CD4-positive, alpha-beta T cell treated with Interleukin-17A for 4 hours (primary cell): Measurements from ENCODE around the gene SNX6.
"Not testable (repeated sequence)": the region's sequence is repeated elsewhere in the genome, so short reads cannot be mapped to it uniquely, and the experiment has no call there.

ENCODE experiments used
- DNase-seq: peaks from one replicate; pipeline ENCODE4 v3.0.0-alpha.2; 2020; ENCODE audit warnings: mixed read lengths

The SNX6 gene

DNA sequence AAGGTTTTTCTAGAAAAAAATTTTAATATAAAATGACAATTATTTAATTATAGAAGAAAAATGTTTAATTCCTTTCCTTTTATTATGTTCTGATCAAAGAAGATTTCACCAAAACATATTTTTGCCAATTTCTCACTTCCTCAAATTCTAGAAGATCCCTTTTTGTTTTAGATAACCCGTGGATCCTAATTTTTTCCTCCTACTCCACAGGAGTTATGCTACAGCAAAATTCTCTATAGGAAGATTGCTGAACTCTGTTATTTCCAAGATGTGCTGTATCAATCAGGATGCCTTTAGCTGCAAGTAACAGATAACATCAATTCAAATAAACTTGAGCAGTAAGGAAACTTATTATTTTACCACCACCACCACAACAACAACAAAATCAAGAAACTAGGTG is 3.8 kb upstream of the SNX6 start:
- no peak for DNase-seq

DNA sequence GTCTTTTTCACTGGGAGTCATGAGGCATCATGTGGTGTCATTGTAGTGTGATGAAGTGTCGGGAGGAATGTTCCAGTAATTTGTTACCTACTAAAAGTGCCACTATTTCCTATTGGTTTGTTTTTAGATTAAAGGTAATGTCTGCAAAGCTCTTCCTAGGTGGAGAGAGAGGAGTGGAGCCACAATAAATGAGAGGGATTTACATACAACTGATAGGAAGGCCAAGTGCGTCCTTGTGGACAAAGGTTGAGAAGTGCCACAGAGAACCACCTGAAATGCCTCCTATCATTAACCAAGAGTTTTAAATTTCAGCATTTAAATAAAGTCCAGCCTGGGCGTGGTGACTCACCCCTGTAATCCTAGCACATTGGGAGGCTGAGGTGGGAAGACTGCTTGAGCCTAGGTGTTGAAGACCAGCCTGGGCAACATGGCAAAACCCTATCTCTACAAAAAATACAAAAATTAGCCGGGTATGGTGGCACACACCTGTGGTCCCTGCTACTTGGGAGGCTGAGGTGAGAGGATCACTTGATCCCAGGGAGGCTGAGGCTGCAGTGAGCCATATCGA is 2.5 kb upstream of the SNX6 start:
- no peak for DNase-seq

DNA sequence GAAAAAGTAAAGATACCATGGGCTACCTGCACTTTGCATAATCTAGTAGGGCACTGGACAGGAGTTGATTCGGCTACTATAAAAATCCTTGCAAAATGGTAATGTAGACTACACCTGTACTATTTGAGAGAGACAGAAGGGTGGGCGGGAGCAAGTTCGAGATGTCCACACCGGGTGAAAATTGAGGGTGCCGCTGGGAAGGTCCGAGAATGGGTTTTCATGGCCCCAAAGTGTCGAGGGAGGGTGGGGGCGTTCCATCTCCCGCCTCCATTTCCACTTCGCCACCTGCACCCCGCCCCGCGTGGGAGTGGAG is 648 bp downstream of the SNX6 start:
- no peak for DNase-seq

DNA sequence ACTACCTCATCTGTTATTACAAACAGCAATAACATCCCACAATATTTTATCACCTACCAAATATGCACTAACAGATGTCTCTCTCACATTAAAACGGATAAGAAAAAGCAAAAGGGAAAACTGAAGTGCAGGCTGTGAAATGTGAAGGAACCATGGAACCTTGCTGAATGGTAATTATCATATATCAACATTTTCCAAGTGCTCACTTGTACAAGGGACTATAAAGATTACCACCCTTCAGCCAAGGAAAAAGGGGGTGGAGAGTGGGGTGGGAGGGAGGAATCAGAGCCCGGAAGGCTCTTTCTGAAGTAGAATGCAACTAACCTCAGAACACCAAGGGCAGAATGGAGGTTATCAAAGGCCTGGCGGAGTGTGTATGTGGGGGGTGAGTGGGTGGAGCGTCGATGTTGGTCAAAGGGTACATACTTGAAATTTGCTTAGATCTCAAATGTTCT is 1.2 kb downstream of the SNX6 start:
- peak; percentile 34 for DNase-seq

DNA sequence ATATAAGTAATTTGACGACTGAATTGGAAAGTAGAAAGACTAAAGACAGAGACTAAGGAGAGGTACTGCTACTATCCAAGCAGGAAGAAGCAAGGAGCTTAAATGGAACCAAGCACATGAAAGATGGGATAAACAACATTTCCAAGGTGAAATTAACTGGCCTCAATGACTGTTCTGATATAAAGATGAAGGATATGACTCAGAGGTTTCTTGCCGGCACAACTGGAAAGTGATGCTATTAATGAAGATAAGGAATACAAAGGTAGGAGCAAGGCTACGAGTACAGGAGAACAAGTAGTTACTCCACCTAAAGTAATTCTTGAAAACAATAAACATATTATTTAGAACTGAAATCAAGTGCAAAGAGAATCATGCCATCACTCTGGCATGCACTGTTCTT is 6.4 kb downstream of the SNX6 start:
- DNase-seq: no peak

DNA sequence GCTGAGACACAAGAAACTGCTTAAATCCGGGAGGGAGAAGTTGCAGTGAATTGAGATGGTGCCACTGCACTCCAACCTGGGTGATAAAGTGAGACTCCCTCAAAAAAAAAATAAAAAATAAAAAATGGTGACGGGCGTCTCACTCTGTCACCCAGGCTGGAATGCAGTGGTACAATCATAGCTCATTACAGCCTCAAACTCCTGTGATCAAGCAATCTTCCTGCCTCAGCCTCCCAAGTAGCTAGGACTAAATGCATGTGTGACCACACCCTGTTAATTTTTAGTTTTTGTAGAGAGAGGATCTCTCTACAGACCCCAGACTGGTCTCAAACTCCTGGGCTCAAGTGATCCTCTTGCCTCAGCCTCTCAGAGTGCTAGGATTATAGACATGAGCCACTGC is 9.1 kb downstream of the SNX6 start:
- DNase-seq: no peak

DNA sequence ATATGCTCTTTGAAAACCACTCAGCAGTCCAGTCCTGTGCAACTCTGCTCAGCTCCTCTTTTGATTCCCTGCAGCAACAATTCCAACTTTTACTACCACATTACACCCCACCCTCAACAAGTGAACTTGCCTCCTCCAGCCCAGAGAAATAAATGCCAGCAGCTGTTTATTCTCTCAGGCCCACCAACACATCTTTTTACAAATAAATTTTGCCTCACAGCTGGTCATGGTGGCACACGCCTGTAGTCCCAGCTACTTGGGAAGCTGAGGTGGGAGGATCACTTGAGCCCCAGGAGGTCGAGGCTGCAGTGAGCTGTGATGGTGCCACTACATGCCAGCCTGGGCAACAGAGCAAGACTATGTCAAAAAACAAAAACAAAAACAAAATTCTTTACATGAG is 9.8 kb downstream of the SNX6 start:
- no peak for DNase-seq

DNA sequence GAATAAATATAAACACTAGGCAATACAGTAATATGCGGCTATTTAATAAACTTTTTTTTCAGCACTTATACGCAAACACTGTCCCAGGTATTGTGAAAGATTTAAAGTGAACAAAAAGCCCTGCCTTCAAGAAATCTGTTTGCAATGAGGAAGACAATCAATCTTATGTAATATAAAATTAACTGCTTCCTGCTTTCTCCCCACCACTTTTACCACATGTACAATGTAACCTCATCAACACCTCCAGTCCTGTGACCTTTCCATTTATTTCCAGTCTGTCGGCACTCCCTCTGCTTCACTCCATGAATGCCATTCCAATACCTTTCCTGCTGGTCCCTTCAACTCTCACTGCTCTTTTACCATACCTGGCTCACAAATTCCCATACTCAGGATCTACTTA is 10.5 kb downstream of the SNX6 start:
- no peak for DNase-seq

DNA sequence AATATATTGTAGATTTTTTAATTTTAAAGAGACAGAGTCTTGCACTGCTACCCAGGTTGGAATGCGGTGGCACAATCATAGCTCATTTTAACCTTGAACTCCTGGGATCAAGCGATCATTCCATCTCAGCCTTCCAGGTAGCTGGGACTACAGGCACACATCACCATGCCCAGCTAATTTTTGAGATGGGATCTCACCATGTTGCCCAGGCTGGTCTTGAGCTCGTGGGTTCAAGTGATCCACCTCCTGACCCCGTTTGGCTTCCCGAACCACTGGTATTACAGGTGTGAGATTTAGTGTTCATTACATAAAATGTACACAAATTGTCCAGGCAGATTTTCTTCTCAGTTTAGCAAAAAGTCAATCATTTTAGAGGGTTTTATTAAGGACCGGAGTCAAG is 13.6 kb downstream of the SNX6 start:
- no peak for DNase-seq

DNA sequence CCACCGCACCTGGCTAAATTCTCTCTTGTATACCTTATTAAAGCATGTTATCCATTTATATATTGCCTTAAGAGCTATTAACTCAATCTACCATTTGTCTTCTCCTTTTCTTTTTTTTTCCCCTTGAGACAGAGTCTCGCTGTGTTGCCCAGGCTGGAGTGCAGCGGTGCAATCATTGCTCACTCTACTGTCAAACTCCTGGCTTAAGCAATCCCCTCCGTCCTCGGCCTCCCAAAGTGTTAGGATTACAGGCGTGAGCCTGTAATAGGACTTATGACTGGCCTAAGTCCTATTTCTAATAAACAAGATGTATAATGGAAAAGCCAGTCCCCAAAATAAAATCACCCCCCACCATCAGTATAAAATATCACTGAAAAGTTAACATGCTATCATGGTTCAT is 14.4 kb downstream of the SNX6 start:
- no peak for DNase-seq

DNA sequence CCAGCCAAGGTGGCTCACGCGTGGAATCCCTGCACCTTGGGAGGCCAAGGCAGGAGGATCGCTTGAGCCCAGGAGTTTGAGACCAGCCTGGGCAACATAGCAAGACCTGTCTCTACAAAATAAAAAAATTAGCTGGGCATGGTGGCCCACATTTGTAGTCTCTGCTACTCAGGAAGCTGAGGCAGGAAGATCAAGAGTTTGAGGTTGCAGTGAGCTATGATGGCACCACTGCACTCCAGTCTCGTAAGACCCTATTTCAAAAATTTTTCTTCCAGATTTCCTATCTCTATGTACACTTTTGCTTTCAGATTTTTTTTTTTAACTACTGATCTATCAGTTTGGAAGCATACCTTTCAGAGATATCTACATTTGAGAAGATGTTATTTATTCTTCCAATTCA is 15.3 kb downstream of the SNX6 start:
- no peak for DNase-seq

DNA sequence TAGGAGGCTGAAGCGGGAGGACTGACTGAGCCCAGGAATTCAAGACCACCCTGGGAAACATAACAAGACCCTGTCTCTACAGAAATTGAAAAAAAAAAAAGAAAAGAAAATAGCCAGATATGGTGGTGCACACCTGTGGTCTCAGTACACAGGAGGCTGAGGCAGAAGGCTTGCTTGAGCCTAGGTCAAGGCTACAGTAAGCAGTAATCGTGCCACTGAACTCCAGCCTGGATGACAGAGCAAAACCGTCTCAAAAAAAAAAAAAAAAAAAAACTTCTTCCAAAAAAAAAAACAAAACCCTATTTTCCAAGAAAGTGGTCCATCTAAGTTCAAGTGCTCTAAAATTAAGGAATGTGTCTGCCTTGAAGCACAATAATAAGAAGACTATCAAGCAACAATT is 19.8 kb downstream of the SNX6 start:
- no peak for DNase-seq

DNA sequence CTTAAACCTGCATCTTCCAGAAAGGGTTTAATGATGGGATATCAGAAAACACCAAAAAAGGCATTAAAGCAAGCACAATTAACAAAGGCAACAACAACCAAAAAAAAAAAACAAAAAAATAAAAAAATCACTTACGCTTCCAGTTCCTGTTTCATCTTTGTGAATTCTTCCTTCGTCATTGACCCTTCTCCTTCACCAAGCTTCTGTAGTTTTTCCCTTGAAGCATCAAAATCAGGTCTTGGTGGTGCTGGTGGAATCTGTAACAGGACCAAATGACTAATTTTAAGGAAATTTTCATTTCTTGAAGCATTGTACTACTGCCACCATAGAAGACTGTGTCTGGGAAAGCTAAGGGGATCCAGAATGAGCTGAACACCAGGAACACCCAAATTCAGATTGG is 24.5 kb downstream of the SNX6 start:
- DNase-seq: no peak

DNA sequence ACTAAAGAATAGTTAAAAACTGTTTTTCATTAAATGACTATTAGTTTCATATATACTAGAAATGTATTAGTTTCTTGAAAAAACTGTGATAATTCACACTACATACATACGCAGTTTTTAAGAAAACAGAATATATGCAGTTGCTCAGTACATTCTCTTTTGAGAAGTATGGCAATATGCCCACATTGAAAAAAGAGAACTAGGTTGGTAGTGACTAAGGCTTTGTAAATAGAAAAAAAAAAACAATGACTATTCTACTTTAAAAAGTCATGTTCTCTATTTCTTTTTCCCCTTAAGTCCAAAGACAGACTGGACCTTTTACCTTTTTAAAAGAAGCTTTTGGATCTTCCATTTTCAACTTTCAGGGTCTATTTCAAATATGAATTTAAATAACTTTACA is 25.0 kb downstream of the SNX6 start:
- DNase-seq: no peak

DNA sequence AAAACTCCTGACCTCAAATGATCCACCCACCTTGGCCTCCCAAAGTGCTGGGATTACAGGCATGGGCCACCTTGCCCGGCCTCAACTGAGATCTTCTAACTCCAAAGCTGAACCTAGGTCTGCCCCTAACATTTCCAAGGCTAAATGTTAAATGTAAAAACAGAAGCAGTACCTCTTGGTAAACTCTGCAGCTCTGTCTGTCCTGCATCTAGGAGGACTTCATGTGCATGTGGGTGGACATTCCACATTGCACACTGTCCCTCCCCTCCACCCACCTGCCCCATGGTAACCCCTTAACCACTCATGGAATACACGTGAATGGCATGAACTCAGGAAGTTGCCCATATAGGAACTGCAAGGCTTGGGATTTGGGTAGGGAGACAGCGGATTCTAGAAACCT is 33.1 kb downstream of the SNX6 start:
- DNase-seq: no peak

DNA sequence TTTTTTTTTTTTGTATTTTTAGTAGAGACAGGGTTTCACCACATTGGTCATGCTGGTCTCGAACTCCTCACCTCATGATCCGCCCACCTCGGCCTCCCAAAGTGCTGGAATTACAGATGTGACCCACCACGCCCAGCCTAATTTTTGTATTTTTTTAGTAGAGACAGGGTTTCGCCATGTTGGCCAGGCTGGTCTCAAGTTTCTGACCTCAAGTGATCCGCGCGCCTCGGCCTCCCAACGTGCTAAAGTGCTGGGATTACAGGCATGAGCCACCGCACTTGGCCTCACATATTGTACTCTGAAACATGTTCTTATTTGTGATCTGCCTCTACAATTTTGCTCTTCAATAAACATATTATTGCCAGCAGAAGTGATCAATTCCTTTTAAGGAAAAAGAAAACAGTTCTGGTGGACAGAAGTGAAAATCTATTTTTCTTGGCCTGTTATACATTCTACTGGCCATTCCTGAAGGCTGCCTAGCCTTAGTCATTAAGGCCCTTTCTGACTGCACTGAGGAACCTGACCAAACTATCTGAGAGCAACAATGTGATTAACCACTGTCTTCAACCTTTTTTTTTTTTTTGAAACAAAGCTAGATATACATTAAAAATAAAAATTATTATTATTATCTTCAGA is 36.1 kb downstream of the SNX6 start:
- no peak for DNase-seq

DNA sequence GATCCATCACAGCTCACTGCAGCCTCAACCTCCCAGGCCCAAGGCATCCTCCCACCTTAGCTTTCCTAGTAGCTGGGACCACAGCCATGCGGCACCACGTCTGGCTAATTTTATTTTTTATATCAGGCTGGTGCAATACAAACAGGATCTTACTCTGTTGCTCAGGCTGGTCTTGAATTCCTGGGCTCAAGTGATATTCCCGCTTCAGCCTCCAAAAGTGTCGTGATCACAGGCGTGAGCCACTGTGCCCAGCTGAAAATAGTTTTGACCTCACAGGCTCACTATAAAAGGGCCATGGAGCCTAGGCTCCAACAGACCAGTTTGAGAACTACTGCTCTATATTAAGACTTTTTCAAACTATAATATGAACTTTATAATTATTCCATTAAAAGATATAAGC is 37.3 kb downstream of the SNX6 start:
- no peak for DNase-seq

DNA sequence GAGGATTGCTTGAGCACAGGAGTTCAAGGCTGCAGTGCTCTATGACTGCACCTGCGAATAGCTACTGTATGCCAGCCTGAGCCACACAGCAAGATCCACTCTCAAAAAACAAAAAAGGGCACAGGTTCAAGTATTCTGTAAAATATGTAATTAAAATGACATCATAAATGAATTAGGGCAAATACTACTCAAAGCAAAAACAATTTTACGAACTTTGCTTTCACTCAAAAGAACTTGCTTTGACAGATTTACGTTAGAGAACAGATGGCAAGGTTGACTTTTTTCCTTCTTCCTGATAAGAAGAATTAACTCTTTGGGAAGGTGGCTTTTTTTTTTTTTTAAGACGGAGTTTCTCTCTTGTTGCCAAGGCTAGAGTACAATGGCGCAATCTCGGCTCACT is 46.4 kb downstream of the SNX6 start:
- no peak for DNase-seq

DNA sequence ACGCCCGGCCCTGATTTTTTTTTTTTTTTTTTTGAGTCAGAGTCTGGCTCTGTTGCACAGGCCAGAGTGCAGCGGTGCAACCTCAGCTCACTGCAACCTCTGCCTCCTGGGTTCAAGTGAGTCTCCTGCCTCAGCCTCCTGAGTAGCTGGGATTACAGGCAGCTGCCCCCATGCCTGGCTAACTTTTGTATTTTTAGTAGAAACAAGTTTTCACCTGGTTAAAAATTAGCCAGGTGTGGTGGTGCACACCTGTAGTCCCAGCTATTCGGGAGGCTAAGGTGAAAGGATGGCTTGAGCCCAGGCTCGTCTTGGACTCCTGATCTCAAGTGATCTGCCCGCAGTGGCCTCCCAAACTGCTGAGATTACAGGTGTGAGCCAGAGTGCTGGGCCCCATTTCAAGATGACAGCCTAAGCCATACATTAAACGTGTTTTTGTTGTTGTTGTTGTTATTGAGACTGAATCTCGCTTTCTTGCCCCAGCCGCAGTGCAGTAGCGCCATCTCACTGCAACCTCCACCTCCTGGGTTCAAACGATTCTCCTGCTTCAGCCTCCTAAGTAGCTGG is 47.7 kb downstream of the SNX6 start:
- DNase-seq: no peak

DNA sequence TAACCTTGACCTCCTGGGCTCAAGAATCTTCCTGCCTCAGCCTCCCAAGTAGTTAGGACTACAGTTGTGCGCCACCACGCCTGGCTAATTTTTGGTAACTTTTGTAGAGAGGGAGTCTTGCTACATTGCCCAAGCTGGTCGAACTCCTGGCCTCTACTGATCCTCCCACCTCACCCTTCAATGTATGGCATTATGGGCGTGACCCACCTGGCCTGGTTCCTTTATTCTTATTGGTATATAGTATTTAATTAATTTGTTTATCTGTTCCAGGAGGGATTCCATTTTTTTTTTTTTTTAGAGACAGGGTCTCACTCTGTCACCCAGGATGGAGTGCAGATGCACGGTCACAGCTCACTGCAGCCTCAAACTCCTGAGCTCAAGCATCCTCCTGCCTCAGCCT is 49.6 kb downstream of the SNX6 start:
- DNase-seq: no peak

DNA sequence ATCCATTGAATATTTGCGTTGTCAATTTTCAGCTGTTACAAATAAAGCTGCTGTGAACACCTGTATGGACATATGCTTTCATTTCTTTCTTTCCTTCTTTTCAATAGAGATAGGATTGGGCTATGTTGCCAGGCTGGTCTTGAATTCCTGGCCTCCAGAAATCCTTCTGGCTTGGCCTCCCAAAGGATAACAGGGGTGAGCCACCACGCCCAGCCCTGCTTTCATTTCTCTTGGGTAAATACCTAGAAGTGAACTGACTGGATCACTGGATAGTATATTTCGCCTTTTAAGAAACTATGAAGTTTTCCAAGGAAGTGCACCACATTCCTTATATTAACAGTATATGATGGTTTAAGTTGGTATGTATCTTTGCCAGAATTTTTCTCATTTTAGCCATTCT is 58.2 kb downstream of the SNX6 start:
- no peak for DNase-seq

DNA sequence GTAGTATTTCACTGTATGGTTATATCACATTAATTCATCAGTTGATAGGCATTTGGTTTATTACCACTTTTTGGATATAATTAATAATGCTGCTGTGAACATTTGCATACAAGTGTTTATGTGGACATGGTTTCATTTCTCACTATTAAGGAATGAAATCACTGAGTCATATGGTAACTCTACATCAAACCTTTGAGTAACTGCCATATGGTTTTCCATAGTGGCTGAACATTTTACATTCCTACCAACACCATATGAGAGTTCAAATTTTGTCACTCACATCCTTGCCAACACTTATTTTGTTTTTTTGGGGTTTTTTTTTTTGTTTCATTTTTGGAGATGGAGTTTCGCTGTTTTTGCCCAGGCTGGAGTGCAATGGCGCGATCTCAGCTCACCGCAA is 60.2 kb downstream of the SNX6 start:
- no peak for DNase-seq

DNA sequence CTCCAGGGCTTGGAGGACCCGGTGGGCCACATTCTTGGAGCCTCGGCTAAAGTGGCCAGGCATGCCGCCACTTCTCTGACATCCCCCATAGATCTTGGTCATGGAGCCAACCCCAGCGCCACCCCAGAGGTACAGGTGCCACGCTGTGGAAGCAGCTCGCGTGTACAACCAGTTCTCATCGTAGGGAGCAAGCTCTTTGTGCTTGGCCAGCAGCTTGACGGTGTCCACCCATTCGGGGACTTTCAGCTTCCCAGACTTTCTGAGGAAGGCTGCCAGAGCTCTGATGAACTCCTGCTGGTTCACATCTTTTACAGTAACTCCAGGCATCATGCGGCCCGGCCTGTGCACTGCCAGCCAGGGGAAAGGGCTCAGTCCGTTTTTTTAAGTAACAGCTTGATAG is 61.1 kb downstream of the SNX6 start:
- no peak for DNase-seq

DNA sequence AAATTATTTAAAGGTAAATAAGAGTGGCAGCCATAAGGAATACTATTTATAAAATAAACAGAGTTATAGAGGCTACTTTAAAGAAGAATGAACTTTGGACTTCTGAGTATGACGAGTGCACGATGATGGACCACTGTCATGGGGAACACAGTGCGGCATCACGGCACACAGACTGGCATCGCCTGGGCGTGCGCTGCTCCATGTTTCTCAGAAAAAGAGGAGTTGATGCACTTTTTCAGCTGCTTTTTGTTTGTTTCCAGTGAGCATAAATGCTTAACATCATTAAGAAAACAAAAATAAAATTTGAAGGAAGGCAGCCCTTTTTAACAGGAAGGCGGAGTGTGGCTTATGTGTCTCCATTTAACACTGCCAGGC is 67.2 kb downstream of the SNX6 start:
- DNase-seq: no peak

DNA sequence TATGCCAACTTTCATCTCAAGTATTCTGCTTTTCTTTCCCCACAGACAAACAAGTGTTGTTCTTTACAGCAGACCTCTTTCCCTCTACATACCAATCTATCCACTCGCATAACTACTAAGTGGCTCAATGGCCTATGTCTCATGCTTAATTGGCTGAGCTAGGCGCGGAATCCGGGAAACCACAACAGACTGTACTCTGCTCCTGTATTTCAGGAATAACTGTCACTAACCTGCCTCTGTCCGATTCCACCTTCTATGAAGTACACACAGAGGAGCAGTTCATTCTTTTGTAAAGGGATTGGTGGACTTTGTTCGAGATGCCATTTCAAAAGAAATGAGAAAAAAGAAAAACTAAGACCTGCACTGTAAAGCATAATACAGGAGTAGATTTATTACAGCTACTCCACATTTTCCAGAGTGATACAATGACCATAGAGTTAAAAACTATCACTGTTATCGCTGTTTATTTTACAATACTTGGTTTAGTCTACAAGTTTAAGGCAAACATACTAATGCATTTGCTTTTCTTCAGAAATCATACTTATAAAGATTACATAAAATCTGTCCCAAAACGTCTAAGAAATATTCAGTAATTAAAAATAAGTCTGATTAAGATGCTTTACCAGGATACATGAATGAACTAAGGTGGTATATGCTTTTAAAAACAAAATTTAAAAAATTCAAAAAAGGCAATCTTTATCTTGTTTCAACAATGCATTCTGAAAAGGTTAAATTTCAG is 67.7 kb downstream of the SNX6 start:
- DNase-seq: not testable (repeated sequence)
